Limb (tissue), 2 donors: ENCODE data around the gene GPX5.

Experiments
- DNase-seq, 2 donors: peaks; one replicate each; pipeline ENCODE4 v3.0.0-alpha.2; 2016; ENCODE audit errors: extremely low spot score in 2 of 2

Gene GPX5

DNA sequence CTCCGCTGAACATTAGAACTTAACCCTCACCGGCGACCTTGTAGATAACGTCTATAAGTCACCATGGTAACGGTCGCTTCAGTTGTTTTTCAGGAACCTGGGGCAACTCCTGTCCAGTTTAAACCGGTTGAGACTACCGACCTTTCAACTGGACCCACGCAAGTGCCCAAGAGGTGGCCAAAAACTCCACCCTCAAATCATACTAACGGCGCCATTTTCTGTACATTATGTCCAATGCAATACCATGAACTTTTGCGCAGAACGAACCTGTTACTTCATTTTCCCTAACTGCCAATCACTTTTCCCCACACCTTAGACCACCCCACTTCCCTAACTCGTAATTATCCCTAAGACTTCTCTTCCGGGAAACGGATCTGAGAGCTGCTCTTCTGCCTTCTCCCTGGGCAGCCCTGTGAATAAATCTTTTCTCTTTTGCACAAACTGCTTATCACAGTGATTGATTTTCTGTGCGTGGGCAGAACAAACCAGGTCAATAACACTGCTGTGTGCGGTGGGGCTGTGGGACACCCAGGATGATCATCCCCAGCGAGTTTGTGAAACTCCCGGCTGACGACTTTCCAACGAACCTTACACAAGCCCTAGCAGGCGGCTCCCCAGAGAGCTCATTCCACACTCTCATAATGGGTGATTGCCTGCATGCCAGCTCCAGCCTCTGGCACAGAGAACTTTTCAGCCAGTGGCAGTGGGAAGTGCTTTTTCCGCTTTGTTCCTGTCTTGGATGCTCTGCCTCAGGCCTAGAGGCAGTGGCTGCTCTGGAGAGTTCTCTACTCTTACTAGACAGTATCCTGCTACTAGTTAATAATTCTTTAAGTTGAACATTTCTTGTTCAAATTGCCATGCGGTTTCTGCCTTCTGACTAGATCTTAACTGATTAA, 28.6 kb downstream of the GPX5 start:
- DNase-seq: peak in 1 of 2 donors; percentile 32

DNA sequence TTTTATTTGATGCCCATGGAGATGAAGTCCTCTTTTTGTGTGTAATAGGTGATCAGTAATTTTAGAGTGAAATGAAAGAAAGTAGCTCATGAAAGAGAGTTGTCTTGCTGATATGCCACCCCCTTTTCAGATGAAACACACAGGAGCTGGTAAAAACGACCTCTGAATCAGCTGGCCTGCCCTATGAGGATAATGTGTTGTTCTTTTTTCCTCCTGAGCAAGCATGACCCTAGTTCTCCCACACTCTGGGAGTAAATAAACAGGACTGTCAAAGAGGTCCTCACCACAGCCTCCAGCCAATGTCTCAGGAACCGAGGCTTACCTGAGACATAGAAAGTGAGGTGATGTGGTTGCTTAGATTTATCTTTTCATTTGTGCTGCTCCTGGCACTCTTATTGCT, 29.5 kb downstream of the GPX5 start:
- DNase-seq: no peak

DNA sequence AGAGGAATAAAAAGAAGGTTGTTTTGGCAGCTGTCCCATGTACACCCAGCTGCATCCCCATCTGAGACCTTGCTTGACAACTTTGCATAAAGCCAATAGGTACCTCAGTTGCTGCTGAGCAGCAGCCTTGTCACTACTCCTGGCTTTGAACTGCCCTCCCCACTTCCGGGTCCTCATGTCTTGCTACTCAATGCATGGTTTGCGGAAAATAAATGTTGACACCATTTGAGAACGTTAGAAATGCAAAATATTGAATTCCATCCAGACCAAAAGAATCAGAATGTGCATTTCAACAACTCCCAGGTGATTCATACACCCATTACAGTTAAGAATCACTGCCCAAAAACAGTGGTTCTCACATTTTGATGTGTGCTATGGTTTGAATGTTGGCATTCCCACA, 32.9 kb downstream of the GPX5 start:
- DNase-seq: no peak

DNA sequence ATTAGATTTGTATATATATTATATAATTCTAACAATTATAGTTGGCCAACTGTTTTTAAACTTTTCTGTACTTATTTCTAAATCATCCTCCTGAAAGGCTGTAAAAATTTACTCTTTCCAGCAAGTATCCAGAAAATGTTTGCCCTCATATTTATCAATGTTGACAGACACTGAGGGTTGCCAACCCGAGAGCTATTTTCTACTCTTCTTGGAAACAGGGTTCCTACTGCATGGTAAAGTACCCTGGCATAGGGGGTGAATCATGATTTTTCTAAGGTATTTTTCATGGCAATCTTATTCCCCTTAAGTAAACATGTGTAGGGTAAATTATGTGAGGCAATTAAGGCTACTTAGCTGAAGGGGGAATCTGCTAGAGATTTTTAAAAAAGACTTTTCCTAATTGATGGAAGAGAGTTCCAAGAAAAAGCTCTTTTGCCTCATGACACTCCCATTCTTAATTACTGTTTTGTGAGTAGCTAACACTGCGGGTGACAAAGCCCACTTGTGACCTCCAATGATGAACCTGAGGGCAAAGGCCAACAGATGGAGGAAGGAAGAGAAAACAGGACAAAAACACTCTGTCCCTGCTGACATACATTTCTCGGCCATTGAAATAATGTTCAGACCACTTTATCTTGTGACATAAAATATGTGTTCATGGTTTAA, 37.9 kb downstream of the GPX5 start:
- DNase-seq: no peak

DNA sequence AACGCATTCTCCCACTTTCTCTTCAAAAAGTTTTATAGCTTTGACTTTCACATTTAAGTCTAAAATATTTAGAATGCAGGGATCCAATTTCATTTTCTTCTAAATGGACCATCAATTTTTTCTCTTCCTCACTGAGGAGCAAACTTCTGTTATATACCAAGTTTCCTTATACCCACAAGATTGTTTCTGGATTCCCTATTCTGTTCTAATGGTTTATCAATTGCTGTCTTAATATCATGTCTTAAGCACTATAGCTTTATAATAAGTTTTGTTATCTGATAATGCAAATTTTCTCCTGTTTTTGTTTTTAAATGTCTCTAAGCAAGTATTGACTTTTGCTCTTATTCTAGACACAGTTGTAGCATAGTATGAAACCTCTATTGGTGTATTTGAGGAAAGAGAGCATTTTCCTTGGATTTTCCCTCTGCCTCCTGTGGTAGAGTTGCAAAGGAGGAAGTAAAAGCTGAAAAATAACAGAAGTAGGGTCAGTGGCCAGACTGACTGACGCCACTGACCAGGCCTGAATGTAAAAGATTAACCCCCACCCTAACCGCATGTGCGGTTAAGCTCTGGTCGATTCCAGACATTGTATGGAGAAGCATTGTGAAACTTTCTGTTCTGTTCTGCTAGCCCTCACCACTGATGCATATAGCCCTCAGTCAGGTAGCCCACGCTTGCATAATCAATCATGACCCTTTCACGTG, 40.3 kb downstream of the GPX5 start:
- DNase-seq: no peak

DNA sequence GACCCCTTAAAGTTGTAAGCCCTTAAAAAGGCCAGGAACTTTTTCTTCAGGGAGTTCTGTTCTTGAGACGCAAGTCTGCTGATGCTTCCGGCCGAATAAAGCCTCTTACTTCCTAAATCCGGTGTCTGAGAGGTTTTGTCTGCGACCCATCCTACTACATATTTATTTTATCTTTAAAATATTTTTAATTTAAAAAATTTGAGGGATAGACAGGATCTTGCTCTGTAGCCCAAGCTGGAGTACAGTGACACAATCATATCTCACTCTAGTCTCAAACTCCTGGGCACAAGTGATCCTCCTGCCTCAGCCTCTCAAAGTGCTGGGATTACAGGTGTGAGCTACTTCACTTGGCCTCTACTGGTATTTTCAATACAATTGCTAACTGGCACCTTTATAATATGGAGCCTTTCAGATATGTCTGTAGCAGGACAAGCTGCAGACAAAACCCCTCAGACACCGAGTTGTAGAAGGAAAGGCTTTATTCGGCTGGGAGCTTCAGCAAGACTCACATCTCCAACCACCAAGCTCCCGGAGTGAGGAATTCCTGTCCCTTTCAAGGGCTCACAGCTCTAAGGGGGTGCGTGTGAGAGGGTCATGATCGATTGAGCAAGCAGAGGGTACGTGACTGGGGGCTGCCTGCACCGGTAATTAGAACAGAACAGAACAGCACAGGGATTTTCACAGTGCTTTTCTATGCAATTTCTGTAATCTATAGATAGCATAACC, 41.0 kb downstream of the GPX5 start:
- no peak for DNase-seq

DNA sequence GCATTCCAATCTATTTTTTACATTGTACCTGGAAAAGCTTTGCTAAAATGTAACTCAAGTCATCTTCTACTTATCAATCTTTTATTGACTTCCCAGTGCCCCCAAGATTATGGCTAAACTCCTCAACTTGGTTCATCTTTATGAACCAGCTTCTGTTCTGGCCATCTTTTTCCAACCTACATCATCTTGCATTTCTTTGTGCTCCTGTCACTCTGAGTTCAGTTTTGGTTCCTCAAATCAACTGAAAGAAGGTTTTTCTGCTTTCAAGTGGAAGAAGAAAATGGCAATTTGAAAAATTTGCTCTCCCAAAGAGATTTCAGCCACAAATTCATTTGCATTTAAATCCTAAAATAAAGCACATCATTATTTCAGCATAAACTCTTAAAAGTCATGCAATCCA, 41.8 kb downstream of the GPX5 start:
- no peak for DNase-seq

DNA sequence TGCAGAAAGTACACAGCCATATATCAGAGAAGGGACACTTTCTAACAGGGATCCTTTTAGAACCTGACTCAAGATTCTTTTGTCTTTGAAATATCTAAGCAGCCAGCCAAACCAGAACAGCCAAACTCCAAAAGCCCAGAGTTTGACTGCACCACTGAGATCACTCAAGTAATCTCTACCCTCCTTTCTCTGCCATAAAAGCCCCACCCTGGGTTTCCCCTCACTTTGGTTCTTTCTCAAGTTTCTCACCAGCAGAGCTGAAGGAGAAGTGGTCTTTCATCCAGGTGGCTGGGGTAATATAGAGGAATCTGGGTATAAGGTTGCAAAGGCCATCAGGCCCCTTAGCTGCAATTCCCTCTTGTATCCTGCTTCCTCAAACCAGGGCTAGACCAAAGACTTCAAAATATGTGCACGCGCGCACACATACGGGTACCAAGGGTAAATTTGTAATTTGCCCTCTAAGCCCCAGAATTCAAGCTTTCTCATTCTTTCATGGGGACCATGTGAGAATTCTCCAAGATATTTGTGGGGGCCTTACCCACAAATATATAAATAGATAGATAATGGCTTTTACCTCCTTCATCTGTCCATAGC, 42.9 kb downstream of the GPX5 start:
- DNase-seq: no peak

DNA sequence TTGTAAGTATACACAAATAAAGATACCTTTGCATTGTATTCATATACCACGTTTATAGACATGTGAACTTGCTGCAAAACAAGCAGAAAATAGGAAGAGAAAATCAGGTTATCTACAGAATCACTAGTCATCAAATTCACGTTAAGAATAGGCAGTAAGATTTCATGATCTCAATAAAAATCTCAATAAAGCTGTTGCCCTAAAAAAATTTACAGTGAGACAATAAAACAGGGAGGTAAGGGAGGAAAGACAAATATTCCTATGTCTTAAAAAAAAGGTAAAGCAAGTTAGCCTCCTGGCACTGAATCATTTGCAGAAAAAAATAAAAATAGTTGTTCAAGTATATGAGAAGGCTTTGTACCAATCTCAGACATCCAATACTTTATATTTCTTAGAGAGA, 44.1 kb downstream of the GPX5 start:
- no peak for DNase-seq

DNA sequence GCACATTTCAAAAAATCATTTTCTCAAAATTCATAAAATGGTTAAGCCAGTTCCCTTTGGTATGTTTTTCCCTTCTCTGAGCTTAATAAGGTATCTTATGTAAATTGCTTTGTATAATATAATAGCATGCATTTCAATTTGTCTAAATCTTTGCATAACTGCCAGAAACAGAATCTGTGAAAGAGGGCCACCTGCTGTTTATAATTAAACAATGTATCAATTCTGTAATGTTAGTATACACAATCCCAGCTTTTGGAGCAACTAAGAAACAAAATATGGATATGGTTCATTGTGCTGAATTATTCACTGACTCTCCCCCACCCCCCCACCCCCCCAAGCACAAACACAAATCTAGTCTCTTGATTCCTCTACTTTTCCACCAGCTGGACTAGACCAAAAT, 54.8 kb downstream of the GPX5 start:
- no peak for DNase-seq

DNA sequence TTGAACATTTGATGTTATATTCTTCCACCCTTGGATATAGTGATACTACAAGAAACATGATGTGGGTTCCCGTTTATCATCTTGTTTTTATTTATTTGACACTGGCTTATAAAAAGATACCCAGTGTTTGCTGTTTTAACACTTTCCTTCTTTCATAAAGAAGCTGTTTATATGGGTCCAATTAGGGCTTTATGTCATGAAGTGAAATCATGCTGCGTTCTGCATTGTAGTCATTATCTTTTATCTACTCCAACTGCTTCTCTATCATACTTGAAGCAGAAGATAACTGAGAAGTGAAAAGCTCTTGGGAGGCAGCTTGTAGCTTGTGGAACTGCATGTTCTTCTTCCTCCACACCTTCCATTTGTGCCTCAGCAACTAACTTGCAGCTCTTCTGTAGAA, 57.8 kb downstream of the GPX5 start:
- DNase-seq: no peak
